HCT116 (cell line): ENCODE measurements around the gene NHLRC4.

ENCODE experiments used
- JUND ChIP-seq: IDR thresholded peaks from 2 replicates; pipeline ENCODE4 v1.6.1; 2012
- POLR2A ChIP-seq: IDR thresholded peaks from 2 replicates; pipeline ENCODE4 v1.7.0; 2011; ENCODE audit warnings: borderline replicate concordance; ENCODE audit not compliant: insufficient read depth, insufficient read length; ENCODE audit errors: extremely low read depth

- TF ChIP-seq JUND (no peak), POLR2A (no peak)
Observed at GRCh38 chr16:608019-608418, 41.2 kb downstream of the NHLRC4 start.
